Tibial nerve (tissue), 4 donors: ENCODE measurements around the gene BATF.

Source experiments
- CTCF ChIP-seq, 5 experiments: fragments of 200-600 bp in 3 of 5; fragments of 450-650 bp in 2 of 5; sonication (generic) in 3 of 5; IDR thresholded peaks; one replicate each; pipeline ENCODE4 v1.5.1; 2016 to 2019; ENCODE audit warnings: antibody characterized with exemption in 5 of 5, mild to moderate bottlenecking in 3 of 5, moderate library complexity in 2 of 5
- EP300 ChIP-seq, 2 donors: sonication (generic); formaldehyde crosslinking; IDR thresholded peaks; one replicate each; pipeline ENCODE4 v1.6.1; 2017; ENCODE audit warnings: antibody characterized with exemption in 2 of 2, mild to moderate bottlenecking in 1 of 2
- POLR2A ChIP-seq, 2 donors: fragments of 450-650 bp; IDR thresholded peaks; one replicate each; pipeline ENCODE4 v1.6.1; 2017; ENCODE audit warnings: antibody characterized with exemption in 2 of 2, mild to moderate bottlenecking in 2 of 2, moderate library complexity in 2 of 2

GRCh38 chr14:75591987-75592575 lies 69.8 kb downstream of the BATF start:
- TF ChIP-seq CTCF (IDR thresholded peaks at IDR 0.05) (no peak), EP300 (IDR thresholded peaks at IDR 0.05) (no peak), POLR2A (IDR thresholded peaks at IDR 0.05) (no peak)
